Activated naive CD4-positive, alpha-beta T cell treated with anti-CD3 and anti-CD28 coated beads, Interleukin-2, amount 10 ng/mL, durations not matched to agents 7 days and 5 days (primary cell): ENCODE data around the gene BRIX1.

Experiments
- CTCF ChIA-PET: fragments of 350-600 bp; sonication (Branson Sonifier 250); formaldehyde crosslinking; loops from one replicate; lab custom pipeline; 2021; ENCODE audit warnings: antibody characterized with exemption; lab: Charles Lee
- DNase-seq: peaks from one replicate; pipeline ENCODE4 v3.0.0-alpha.2; 2020
- H3K27ac Mint-ChIP-seq: one replicate; pipeline ENCODE4 v1.8.0; 2021; ENCODE audit warnings: mild to moderate bottlenecking, moderate library complexity, mixed read lengths
- H3K27me3 Mint-ChIP-seq: one replicate; pipeline ENCODE4 v1.8.0; 2021; ENCODE audit warnings: mild to moderate bottlenecking, mixed read lengths
- H3K36me3 Mint-ChIP-seq: one replicate; pipeline ENCODE4 v1.8.0; 2021; ENCODE audit warnings: mixed read lengths
- H3K4me1 Mint-ChIP-seq: one replicate; pipeline ENCODE4 v1.8.0; 2021; ENCODE audit warnings: mixed read lengths
- H3K4me3 Mint-ChIP-seq: one replicate; pipeline ENCODE4 v1.8.0; 2021; ENCODE audit warnings: mild to moderate bottlenecking, moderate library complexity, mixed read lengths
- H3K9me3 Mint-ChIP-seq: one replicate; pipeline ENCODE4 v1.8.0; 2021; ENCODE audit warnings: mixed read lengths

Gene BRIX1

GRCh38 chr5:34915139-34915855, at the start of gene BRIX1, which contains the start of gene RAD1:
BRIX1 (plus strand) TSS chr5:34915711; CDS start chr5:34915739, 28 bp downstream.
RAD1 (minus strand) TSS chr5:34915504; CDS start chr5:34914892, 612 bp downstream.
- no peaks in the 10 kb centered on the region for H3K27me3 Mint-ChIP-seq
- peak; percentile 96 for DNase-seq
- peaks cover 44% of the 10 kb centered on the region for H3K4me1 Mint-ChIP-seq
- CTCF ChIA-PET, result interaction anchor here (1.0 to 1.8 kb wide), 3 partner anchors 10 to 17 kb away, joined by 3 to 6 read pairs (median 3); partner anchors contain the start of gene DNAJC21
- no peak within 1 kb of the TSS for H3K27ac Mint-ChIP-seq
- H3K4me3 Mint-ChIP-seq, result no peak within 1 kb of the TSS
- peaks cover 31% of the 10 kb centered on the region for H3K36me3 Mint-ChIP-seq
- H3K9me3 Mint-ChIP-seq, result no peaks in the 10 kb centered on the region

GRCh38 chr5:34866989-34867471, 48.5 kb upstream of the BRIX1 start:
- H3K36me3 Mint-ChIP-seq, result no peaks in the 10 kb centered on the region
- no peak overlapping the region for H3K27ac Mint-ChIP-seq
- no peaks in the 10 kb centered on the region for H3K9me3 Mint-ChIP-seq
- no peak for DNase-seq
- no peaks in the 10 kb centered on the region for H3K4me1 Mint-ChIP-seq
- CTCF ChIA-PET, result interaction anchor here (1.0 kb wide), 1 partner anchor 319 kb away, joined by 3 read pairs; no protein-coding TSS in a partner anchor
- no peaks in the 10 kb centered on the region for H3K27me3 Mint-ChIP-seq
- H3K4me3 Mint-ChIP-seq, result no peak overlapping the region

- Mint-ChIP-seq H3K27ac (no peak overlapping the region), H3K27me3 (no peaks in the 10 kb centered on the region), H3K4me1 (no peaks in the 10 kb centered on the region), H3K36me3 (no peaks in the 10 kb centered on the region), H3K4me3 (no peak overlapping the region), H3K9me3 (no peaks in the 10 kb centered on the region)
- CTCF ChIA-PET, result interaction anchor here (1.0 kb wide), 1 partner anchor 319 kb away, joined by 3 read pairs; no protein-coding TSS in a partner anchor
- no peak for DNase-seq
Measured at GRCh38 chr5:34867660-34868059, 47.9 kb upstream of the BRIX1 start.

- CTCF ChIA-PET, result interaction anchor here (1.4 kb wide), 1 partner anchor 29 kb away, joined by 4 read pairs; no protein-coding TSS in a partner anchor
- Mint-ChIP-seq H3K27ac (no peak overlapping the region), H3K9me3 (no peaks in the 10 kb centered on the region), H3K4me1 (no peaks in the 10 kb centered on the region), H3K27me3 (no peaks in the 10 kb centered on the region), H3K36me3 (no peaks in the 10 kb centered on the region), H3K4me3 (no peak overlapping the region)
- DNase-seq, result no peak
Measured at GRCh38 chr5:34868791-34869190, 46.7 kb upstream of the BRIX1 start.

- CTCF ChIA-PET, result interaction anchor here (1.4 kb wide), 1 partner anchor 29 kb away, joined by 4 read pairs; no protein-coding TSS in a partner anchor
- DNase-seq, result no peak
- no peaks in the 10 kb centered on the region for H3K9me3 Mint-ChIP-seq
- H3K4me3 Mint-ChIP-seq, result no peak overlapping the region
- no peak overlapping the region for H3K27ac Mint-ChIP-seq
- no peaks in the 10 kb centered on the region for H3K4me1 Mint-ChIP-seq
- no peaks in the 10 kb centered on the region for H3K27me3 Mint-ChIP-seq
- H3K36me3 Mint-ChIP-seq, result no peaks in the 10 kb centered on the region
Measured at GRCh38 chr5:34869256-34869655, 46.3 kb upstream of the BRIX1 start.

GRCh38 chr5:34870382-34870781, 45.1 kb upstream of the BRIX1 start:
- Mint-ChIP-seq H3K27me3 (peaks cover under 1% of the 10 kb centered on the region), H3K27ac (no peak overlapping the region), H3K4me1 (no peaks in the 10 kb centered on the region), H3K9me3 (no peaks in the 10 kb centered on the region), H3K36me3 (no peaks in the 10 kb centered on the region), H3K4me3 (no peak overlapping the region)
- CTCF ChIA-PET, result no interaction called here
- no peak for DNase-seq

GRCh38 chr5:34876275-34876674, 39.2 kb upstream of the BRIX1 start:
- no peak overlapping the region for H3K4me3 Mint-ChIP-seq
- no peak overlapping the region for H3K27ac Mint-ChIP-seq
- no peaks in the 10 kb centered on the region for H3K4me1 Mint-ChIP-seq
- no peaks in the 10 kb centered on the region for H3K36me3 Mint-ChIP-seq
- DNase-seq, result no peak
- H3K9me3 Mint-ChIP-seq, result peaks cover 2% of the 10 kb centered on the region
- CTCF ChIA-PET, result no interaction called here
- H3K27me3 Mint-ChIP-seq, result peaks cover 8% of the 10 kb centered on the region

GRCh38 chr5:34881246-34881645, 34.3 kb upstream of the BRIX1 start:
- H3K4me1 Mint-ChIP-seq, result no peaks in the 10 kb centered on the region
- peaks cover 7% of the 10 kb centered on the region for H3K27me3 Mint-ChIP-seq
- peaks cover under 1% of the 10 kb centered on the region for H3K9me3 Mint-ChIP-seq
- no peak for DNase-seq
- CTCF ChIA-PET, result no interaction called here
- H3K36me3 Mint-ChIP-seq, result no peaks in the 10 kb centered on the region
- no peak overlapping the region for H3K27ac Mint-ChIP-seq
- H3K4me3 Mint-ChIP-seq, result no peak overlapping the region

- CTCF ChIA-PET, result interaction anchor here (1.0 to 1.1 kb wide), 2 partner anchors 12 to 401 kb away, joined by 3 read pairs; no protein-coding TSS in a partner anchor
- H3K4me1 Mint-ChIP-seq, result no peaks in the 10 kb centered on the region
- no peak overlapping the region for H3K27ac Mint-ChIP-seq
- no peak for DNase-seq
- no peak overlapping the region for H3K4me3 Mint-ChIP-seq
- H3K9me3 Mint-ChIP-seq, result no peaks in the 10 kb centered on the region
- peaks cover 3% of the 10 kb centered on the region for H3K27me3 Mint-ChIP-seq
- no peaks in the 10 kb centered on the region for H3K36me3 Mint-ChIP-seq
Measured at GRCh38 chr5:34886392-34887119, 29.0 kb upstream of the BRIX1 start.

GRCh38 chr5:34889394-34889793, 26.1 kb upstream of the BRIX1 start:
- H3K36me3 Mint-ChIP-seq, result no peaks in the 10 kb centered on the region
- CTCF ChIA-PET, result no interaction called here
- H3K27ac Mint-ChIP-seq, result no peak overlapping the region
- no peaks in the 10 kb centered on the region for H3K9me3 Mint-ChIP-seq
- H3K27me3 Mint-ChIP-seq, result no peaks in the 10 kb centered on the region
- H3K4me1 Mint-ChIP-seq, result no peaks in the 10 kb centered on the region
- H3K4me3 Mint-ChIP-seq, result no peak overlapping the region
- DNase-seq, result no peak

GRCh38 chr5:34891981-34892380, 23.5 kb upstream of the BRIX1 start:
- Mint-ChIP-seq H3K27ac (no peak overlapping the region), H3K27me3 (no peaks in the 10 kb centered on the region), H3K4me1 (no peaks in the 10 kb centered on the region), H3K4me3 (no peak overlapping the region), H3K9me3 (no peaks in the 10 kb centered on the region), H3K36me3 (no peaks in the 10 kb centered on the region)
- no peak for DNase-seq
- CTCF ChIA-PET, result interaction anchor here (1.9 kb wide), 1 partner anchor 406 kb away, joined by 6 read pairs; no protein-coding TSS in a partner anchor

GRCh38 chr5:34892414-34892813, 23.1 kb upstream of the BRIX1 start:
- H3K27me3 Mint-ChIP-seq, result no peaks in the 10 kb centered on the region
- H3K4me3 Mint-ChIP-seq, result no peak overlapping the region
- no peak overlapping the region for H3K27ac Mint-ChIP-seq
- CTCF ChIA-PET, result interaction anchor here (1.9 kb wide), 1 partner anchor 406 kb away, joined by 6 read pairs; no protein-coding TSS in a partner anchor
- H3K9me3 Mint-ChIP-seq, result no peaks in the 10 kb centered on the region
- H3K36me3 Mint-ChIP-seq, result no peaks in the 10 kb centered on the region
- DNase-seq, result no peak
- H3K4me1 Mint-ChIP-seq, result no peaks in the 10 kb centered on the region

GRCh38 chr5:34894716-34895115, 20.8 kb upstream of the BRIX1 start:
- no peak for DNase-seq
- Mint-ChIP-seq H3K4me1 (no peaks in the 10 kb centered on the region), H3K27ac (no peak overlapping the region), H3K4me3 (no peak overlapping the region), H3K9me3 (no peaks in the 10 kb centered on the region), H3K36me3 (no peaks in the 10 kb centered on the region), H3K27me3 (no peaks in the 10 kb centered on the region)
- CTCF ChIA-PET, result interaction anchor here (1.2 kb wide), 1 partner anchor 371 kb away, joined by 3 read pairs; no protein-coding TSS in a partner anchor
